Measurements from ENCODE around the gene RASSF4. TPM values are rescaled to one million over a fixed set of nuclear protein-coding genes. Genes with fewer than 3 reads are reported as not detected.
A peak's percentile ranks its signal among the peaks of the same experiment; 100 is the strongest.

Gene RASSF4
- total RNA-seq, 1 donor from 2014 or later, result 1.3 TPM

GRCh38 chr10:44958196-44958897 lies 1.3 kb upstream of the RASSF4 start:
- Mint-ChIP-seq H3K4me1 (peaks cover 13% of the 10 kb centered on the region), H3K27me3 (no peaks in the 10 kb centered on the region), H3K27ac (peak overlapping the region; percentile 49), H3K36me3 (ENCODE audit: low read depth) (peaks cover 10% of the 10 kb centered on the region), H3K9me3 (no peaks in the 10 kb centered on the region), H3K4me3 (peak overlapping the region; percentile 84)
- no peak for DNase-seq
- intact Hi-C loops (cut with micrococcal nuclease), result loop anchor here (2.0 kb wide), 2 partner anchors 26 to 42 kb away; partner anchors contain the start of gene ZNF22

- peak overlapping the region; percentile 84 for H3K4me3 Mint-ChIP-seq
- intact Hi-C loops (cut with micrococcal nuclease), result loop anchor here (1.0 to 2.0 kb wide), 3 partner anchors 16 to 42 kb away; partner anchors contain the start of gene ZNF22
- peaks cover 13% of the 10 kb centered on the region for H3K4me1 Mint-ChIP-seq
- H3K36me3 Mint-ChIP-seq (ENCODE audit: low read depth), result peaks cover 10% of the 10 kb centered on the region
- H3K9me3 Mint-ChIP-seq, result no peaks in the 10 kb centered on the region
- H3K27me3 Mint-ChIP-seq, result no peaks in the 10 kb centered on the region
- DNase-seq, result no peak
- H3K27ac Mint-ChIP-seq, result peak overlapping the region; percentile 51
These were observed 730 bp upstream of the RASSF4 start for GRCh38 chr10:44958898-44959246.

GRCh38 chr10:44960088-44960460 lies 472 bp downstream of the RASSF4 start:
- Mint-ChIP-seq H3K36me3 (ENCODE audit: low read depth) (peaks cover 10% of the 10 kb centered on the region), H3K27me3 (no peaks in the 10 kb centered on the region), H3K27ac (no peak overlapping the region), H3K9me3 (no peaks in the 10 kb centered on the region), H3K4me3 (peak overlapping the region; percentile 84), H3K4me1 (peaks cover 16% of the 10 kb centered on the region)
- intact Hi-C loops (cut with micrococcal nuclease), result no loop called here
- no peak for DNase-seq

GRCh38 chr10:44960482-44961229 lies 1.1 kb downstream of the RASSF4 start:
- Mint-ChIP-seq H3K4me3 (peak overlapping the region; percentile 84), H3K36me3 (ENCODE audit: low read depth) (peaks cover 10% of the 10 kb centered on the region), H3K9me3 (no peaks in the 10 kb centered on the region), H3K27ac (peak overlapping the region; percentile 41), H3K4me1 (peaks cover 18% of the 10 kb centered on the region), H3K27me3 (no peaks in the 10 kb centered on the region)
- DNase-seq, result no peak
- intact Hi-C loops (cut with micrococcal nuclease), result no loop called here

GRCh38 chr10:44961230-44961571 lies 1.6 kb downstream of the RASSF4 start:
- peaks cover 6% of the 10 kb centered on the region for H3K36me3 Mint-ChIP-seq (ENCODE audit: low read depth)
- H3K27me3 Mint-ChIP-seq, result no peaks in the 10 kb centered on the region
- H3K4me3 Mint-ChIP-seq, result no peak overlapping the region
- intact Hi-C loops (cut with micrococcal nuclease), result no loop called here
- no peak overlapping the region for H3K27ac Mint-ChIP-seq
- peaks cover 23% of the 10 kb centered on the region for H3K4me1 Mint-ChIP-seq
- DNase-seq, result no peak
- H3K9me3 Mint-ChIP-seq, result no peaks in the 10 kb centered on the region

GRCh38 chr10:44961931-44962750 lies 2.5 kb downstream of the RASSF4 start:
- H3K27me3 Mint-ChIP-seq, result no peaks in the 10 kb centered on the region
- no peaks in the 10 kb centered on the region for H3K9me3 Mint-ChIP-seq
- no peak overlapping the region for H3K27ac Mint-ChIP-seq
- H3K4me1 Mint-ChIP-seq, result peaks cover 26% of the 10 kb centered on the region
- no peaks in the 10 kb centered on the region for H3K36me3 Mint-ChIP-seq (ENCODE audit: low read depth)
- DNase-seq, result no peak
- H3K4me3 Mint-ChIP-seq, result no peak overlapping the region
- intact Hi-C loops (cut with micrococcal nuclease), result no loop called here

- no peak overlapping the region for H3K27ac Mint-ChIP-seq
- DNase-seq, result no peak
- H3K4me1 Mint-ChIP-seq, result peaks cover 32% of the 10 kb centered on the region
- H3K27me3 Mint-ChIP-seq, result no peaks in the 10 kb centered on the region
- H3K4me3 Mint-ChIP-seq, result no peak overlapping the region
- intact Hi-C loops (cut with micrococcal nuclease), result no loop called here
- no peaks in the 10 kb centered on the region for H3K9me3 Mint-ChIP-seq
- no peaks in the 10 kb centered on the region for H3K36me3 Mint-ChIP-seq (ENCODE audit: low read depth)
These were observed 3.5 kb downstream of the RASSF4 start for GRCh38 chr10:44962870-44963738.

GRCh38 chr10:44963772-44964633 lies 4.4 kb downstream of the RASSF4 start:
- Mint-ChIP-seq H3K36me3 (ENCODE audit: low read depth) (no peaks in the 10 kb centered on the region), H3K27ac (no peak overlapping the region), H3K27me3 (no peaks in the 10 kb centered on the region), H3K4me3 (no peak overlapping the region), H3K4me1 (peaks cover 32% of the 10 kb centered on the region), H3K9me3 (no peaks in the 10 kb centered on the region)
- intact Hi-C loops (cut with micrococcal nuclease), result no loop called here
- DNase-seq, result no peak

GRCh38 chr10:44965104-44965503 lies 5.5 kb downstream of the RASSF4 start:
- Mint-ChIP-seq H3K9me3 (no peaks in the 10 kb centered on the region), H3K4me1 (peaks cover 36% of the 10 kb centered on the region), H3K27ac (no peak overlapping the region), H3K36me3 (ENCODE audit: low read depth) (no peaks in the 10 kb centered on the region), H3K4me3 (no peak overlapping the region), H3K27me3 (no peaks in the 10 kb centered on the region)
- DNase-seq, result no peak
- intact Hi-C loops (cut with micrococcal nuclease), result no loop called here

GRCh38 chr10:44965651-44966097 lies 6.1 kb downstream of the RASSF4 start:
- H3K4me1 Mint-ChIP-seq, result peaks cover 36% of the 10 kb centered on the region
- no peak for DNase-seq
- intact Hi-C loops (cut with micrococcal nuclease), result no loop called here
- no peaks in the 10 kb centered on the region for H3K9me3 Mint-ChIP-seq
- H3K36me3 Mint-ChIP-seq (ENCODE audit: low read depth), result no peaks in the 10 kb centered on the region
- peak overlapping the region; percentile 37 for H3K4me3 Mint-ChIP-seq
- no peaks in the 10 kb centered on the region for H3K27me3 Mint-ChIP-seq
- H3K27ac Mint-ChIP-seq, result peak overlapping the region; percentile 65

GRCh38 chr10:44966129-44966815 lies 6.7 kb downstream of the RASSF4 start:
- Mint-ChIP-seq H3K27ac (peak overlapping the region; percentile 65), H3K4me1 (peaks cover 36% of the 10 kb centered on the region)
- intact Hi-C loops (cut with micrococcal nuclease), result no loop called here

GRCh38 chr10:44966816-44967509 lies 7.4 kb downstream of the RASSF4 start:
- Mint-ChIP-seq H3K4me3 (no peak overlapping the region), H3K36me3 (ENCODE audit: low read depth) (no peaks in the 10 kb centered on the region), H3K27me3 (no peaks in the 10 kb centered on the region), H3K4me1 (peaks cover 36% of the 10 kb centered on the region), H3K27ac (no peak overlapping the region), H3K9me3 (no peaks in the 10 kb centered on the region)
- intact Hi-C loops (cut with micrococcal nuclease), result no loop called here
- no peak for DNase-seq

More at GRCh38 chr10:44966129-44966815, 6.7 kb downstream of the RASSF4 start:
- Mint-ChIP-seq H3K9me3 (no peaks in the 10 kb centered on the region), H3K4me3 (peak overlapping the region; percentile 37), H3K27me3 (no peaks in the 10 kb centered on the region), H3K36me3 (ENCODE audit: low read depth) (no peaks in the 10 kb centered on the region)
- DNase-seq, result no peak
